HG02885 (cell line): ENCODE measurements around the gene MEG3.

Experiments
- ATAC-seq: cut with Tn5 transposase; IDR thresholded peaks from one replicate; pipeline ENCODE4 v1.9.1; 2021; ENCODE audit warnings: mild to moderate bottlenecking; ENCODE audit not compliant: unreplicated experiment, poor library complexity

The MEG3 gene

DNA sequence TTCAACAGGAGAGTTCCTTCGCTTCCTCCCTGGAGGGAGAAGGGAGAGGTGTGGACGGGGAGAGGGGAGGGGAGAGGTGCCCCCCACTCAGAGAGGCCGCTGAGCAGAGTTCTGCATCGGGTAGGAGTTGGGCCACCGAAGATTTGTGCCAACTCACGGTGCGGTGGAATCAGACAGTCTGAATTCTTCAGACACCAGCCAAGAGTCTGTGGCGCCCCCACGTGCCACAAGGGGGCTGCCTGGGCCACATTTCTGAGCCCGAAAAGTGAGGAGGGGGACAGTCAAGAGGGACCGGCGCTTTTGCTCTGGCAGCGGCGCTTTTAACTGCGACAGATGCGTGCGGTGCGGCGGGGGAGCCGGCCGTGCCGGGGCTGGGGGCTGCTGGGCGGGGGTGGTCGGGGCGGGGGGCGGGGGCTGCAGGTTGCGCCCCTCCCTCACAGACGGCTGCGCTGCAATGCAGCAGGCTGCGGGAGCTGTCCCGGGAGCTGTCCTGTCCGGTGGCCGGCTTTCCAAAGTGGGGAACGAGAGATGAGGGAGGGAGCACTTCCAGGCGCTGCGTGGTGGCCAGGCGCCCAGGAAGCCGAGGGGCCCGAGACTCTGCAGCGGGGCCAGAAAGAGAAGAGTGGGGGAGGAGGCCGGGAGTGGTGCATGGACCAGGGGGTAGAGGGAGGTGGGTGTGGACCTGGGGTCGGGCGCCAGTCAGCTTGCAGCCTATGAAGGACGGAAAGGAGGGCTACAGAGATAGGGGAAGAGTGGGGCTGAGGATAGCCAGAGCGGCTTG lies 78.6 kb downstream of the MEG3 start:
- no peak for ATAC-seq

DNA sequence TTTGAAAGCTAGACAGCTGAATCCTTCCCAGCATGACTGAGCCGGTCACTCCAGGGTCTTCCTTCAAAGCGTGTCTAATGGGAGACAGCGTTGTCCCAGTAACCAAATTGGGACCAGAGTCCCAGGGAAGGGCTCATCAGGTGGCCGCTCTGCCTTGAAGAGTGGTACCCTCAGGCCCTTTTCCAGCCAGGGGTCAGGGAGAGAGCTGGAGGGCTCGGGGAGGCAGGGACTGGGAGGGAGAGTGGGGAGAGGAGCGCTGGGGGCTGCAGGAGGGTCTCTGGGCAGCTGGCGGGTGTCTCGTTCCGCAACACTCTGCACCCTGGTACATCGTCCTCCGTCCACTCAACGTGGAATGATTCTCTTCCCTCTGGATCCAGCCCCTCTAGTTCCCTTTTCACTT lies 79.2 kb downstream of the MEG3 start:
- ATAC-seq, result no peak

DNA sequence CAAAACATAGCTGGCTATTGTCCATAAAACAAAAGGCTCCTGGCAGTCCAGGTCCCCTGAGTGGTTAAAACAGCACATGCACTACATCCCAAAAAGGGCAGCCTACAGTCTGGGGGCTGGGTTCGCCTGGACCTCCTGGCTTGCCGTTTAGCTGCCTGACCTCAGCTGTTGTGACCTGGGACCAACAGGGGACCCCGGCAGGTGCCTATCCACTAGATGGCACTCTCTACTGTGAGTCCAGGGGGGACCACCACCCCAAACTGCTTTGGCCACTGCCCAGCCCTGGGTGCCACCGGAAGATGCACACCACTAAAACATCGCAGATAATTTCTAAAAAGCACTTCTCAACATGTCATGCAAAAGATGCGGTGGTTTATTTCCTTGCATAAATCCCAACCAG lies 80.5 kb downstream of the MEG3 start:
- ATAC-seq, result no peak

DNA sequence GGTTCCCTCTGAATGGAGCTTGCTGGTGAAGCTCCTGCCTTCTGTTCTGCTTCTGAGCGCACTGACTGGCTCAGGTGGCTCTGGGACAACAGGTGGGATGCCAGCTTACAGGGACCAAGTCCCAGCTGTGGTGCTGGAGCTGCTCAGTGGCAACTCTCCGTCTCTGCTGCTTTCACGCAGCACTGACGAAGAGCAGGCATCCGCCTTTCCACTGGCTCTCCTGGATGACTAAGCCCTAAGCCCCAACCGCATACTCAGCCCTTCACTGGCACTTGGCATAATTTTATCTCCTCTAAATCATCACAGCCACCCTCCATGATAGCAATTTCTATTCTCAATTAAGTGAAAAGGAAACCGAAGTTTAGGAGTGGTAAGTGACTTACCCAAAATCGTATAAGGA lies 81.3 kb downstream of the MEG3 start:
- no peak for ATAC-seq

- ATAC-seq, result no peak
Observed at GRCh38 chr14:100909439-100909838, 83.5 kb downstream of the MEG3 start.
